ENCODE measurements around the gene COL4A1.
A peak's percentile ranks its signal among the peaks of the same experiment; 100 is the strongest.

COL4A1 gene

GRCh38 chr13:110136660-110137585 is 170.0 kb downstream of the COL4A1 start:
- peak in 5 of 51 donors; percentile 28 to 62 (median 38) for DNase-seq

GRCh38 chr13:110135977-110136597 is 170.9 kb downstream of the COL4A1 start:
- no peak for DNase-seq

- DNase-seq = peak in 2 of 51 donors; percentile 14 to 35
These were observed 172.2 kb downstream of the COL4A1 start for GRCh38 chr13:110134801-110135200.

GRCh38 chr13:110133425-110134235 is 173.3 kb downstream of the COL4A1 start:
- no peak for DNase-seq

- peak in 4 of 51 donors; percentile 39 to 74 (median 53) for DNase-seq
These were observed 174.6 kb downstream of the COL4A1 start for GRCh38 chr13:110132225-110132982.

GRCh38 chr13:110131424-110131823 is 175.5 kb downstream of the COL4A1 start:
- no peak for DNase-seq

- DNase-seq = no peak
These were observed 176.5 kb downstream of the COL4A1 start for GRCh38 chr13:110130431-110130830.

GRCh38 chr13:110129539-110130186 is 177.3 kb downstream of the COL4A1 start:
- DNase-seq = peak in 1 of 51 donors; percentile 22

- no peak for DNase-seq
These were observed 177.9 kb downstream of the COL4A1 start for GRCh38 chr13:110129076-110129475.

- no peak for DNase-seq
These were observed 178.4 kb downstream of the COL4A1 start for GRCh38 chr13:110128546-110128945.

- DNase-seq = no peak
These were observed 178.9 kb downstream of the COL4A1 start for GRCh38 chr13:110127986-110128511.

GRCh38 chr13:110126391-110126961 is 180.5 kb downstream of the COL4A1 start:
- peak in 20 of 51 donors; percentile 10 to 87 (median 53) for DNase-seq

GRCh38 chr13:110125613-110126272 is 181.2 kb downstream of the COL4A1 start:
- DNase-seq = no peak

GRCh38 chr13:110125157-110125556 is 181.8 kb downstream of the COL4A1 start:
- no peak for DNase-seq

GRCh38 chr13:110124201-110124940 is 182.6 kb downstream of the COL4A1 start:
- no peak for DNase-seq

GRCh38 chr13:110123041-110123809 is 183.7 kb downstream of the COL4A1 start:
- DNase-seq = peak in 20 of 51 donors; percentile 21 to 91 (median 58)

GRCh38 chr13:110121422-110122083 is 185.4 kb downstream of the COL4A1 start:
- DNase-seq = no peak
